Measurements from ENCODE around the gene SLC16A11. TPM values are rescaled to one million over a fixed set of nuclear protein-coding genes. Genes with fewer than 3 reads are reported as not detected.
"Not testable (repeated sequence)": the region's sequence is repeated elsewhere in the genome, so short reads cannot be mapped to it uniquely, and the experiment has no call there.

Gene SLC16A11
- polyA plus RNA-seq, 2 donors, result 1.9 to 2.3 TPM

- peak overlapping the region in 1 of 2 donors; percentile 35 for H3K27ac ChIP-seq (ENCODE audit: low read depth in 2 of 2, low read length in 1 of 2)
- H3K36me3 ChIP-seq (ENCODE audit: control insufficient read depth in 2 of 2, insufficient read depth in 2 of 2, low read length in 1 of 2), result peaks cover 8 to 32% of the 10 kb centered on the region in 2 donors
- 72 to 73% methylated on average over 10 of the region's 10 CpGs for WGBS, 2 donors
These were observed 42.5 kb downstream of the SLC16A11 start for GRCh38 chr17:7001318-7001961.

GRCh38 chr17:6998855-6999508 is 44.9 kb downstream of the SLC16A11 start:
- 74 to 77% methylated on average over 11 of the region's 11 CpGs for WGBS, 2 donors
- H3K27me3 ChIP-seq (ENCODE audit: control insufficient read depth in 1 of 2, insufficient read depth in 2 of 2, low read length in 2 of 2), result no peaks in the 10 kb centered on the region
- no peak overlapping the region for H3K4me3 ChIP-seq (ENCODE audit: low read depth in 1 of 2, low read length in 2 of 2)
- no peak overlapping the region for H3K27ac ChIP-seq (ENCODE audit: low read depth in 2 of 2, low read length in 1 of 2)
- peaks cover 0 to 9% of the 10 kb centered on the region in 2 donors for H3K4me1 ChIP-seq (ENCODE audit: control insufficient read depth in 2 of 2, insufficient read depth in 2 of 2, low read length in 1 of 2)
- peaks cover 0 to 4% of the 10 kb centered on the region in 2 donors for H3K9me3 ChIP-seq (ENCODE audit: control insufficient read depth in 2 of 2, insufficient read depth in 1 of 2, low read depth in 1 of 2, low read length in 1 of 2)
- peaks cover 8 to 36% of the 10 kb centered on the region in 2 donors for H3K36me3 ChIP-seq (ENCODE audit: control insufficient read depth in 2 of 2, insufficient read depth in 2 of 2, low read length in 1 of 2)

More at GRCh38 chr17:7001318-7001961, 42.5 kb downstream of the SLC16A11 start:
- Histone ChIP-seq H3K27me3 (ENCODE audit: control insufficient read depth in 1 of 2, insufficient read depth in 2 of 2, low read length in 2 of 2) (no peaks in the 10 kb centered on the region), H3K9me3 (ENCODE audit: control insufficient read depth in 2 of 2, insufficient read depth in 1 of 2, low read depth in 1 of 2, low read length in 1 of 2) (peaks cover 0 to 4% of the 10 kb centered on the region in 2 donors), H3K4me3 (ENCODE audit: low read depth in 1 of 2, low read length in 2 of 2) (no peak overlapping the region), H3K4me1 (ENCODE audit: control insufficient read depth in 2 of 2, insufficient read depth in 2 of 2, low read length in 1 of 2) (peaks cover 0 to 8% of the 10 kb centered on the region in 2 donors)

GRCh38 chr17:6997171-6997570 is 46.7 kb downstream of the SLC16A11 start:
- WGBS, 2 donors, result 84 to 85% methylated on average over 8 of the region's 8 CpGs
- H3K36me3 ChIP-seq (ENCODE audit: control insufficient read depth in 2 of 2, insufficient read depth in 2 of 2, low read length in 1 of 2), result peaks cover 4 to 31% of the 10 kb centered on the region in 2 donors

GRCh38 chr17:6996256-6997011 is 47.5 kb downstream of the SLC16A11 start:
- H3K27me3 ChIP-seq (ENCODE audit: control insufficient read depth in 1 of 2, insufficient read depth in 2 of 2, low read length in 2 of 2), result no peaks in the 10 kb centered on the region
- H3K4me3 ChIP-seq (ENCODE audit: low read depth in 1 of 2, low read length in 2 of 2), result peak overlapping the region; percentile 60 to 71
- peaks cover 0 to 9% of the 10 kb centered on the region in 2 donors for H3K4me1 ChIP-seq (ENCODE audit: control insufficient read depth in 2 of 2, insufficient read depth in 2 of 2, low read length in 1 of 2)
- peaks cover 3 to 27% of the 10 kb centered on the region in 2 donors for H3K36me3 ChIP-seq (ENCODE audit: control insufficient read depth in 2 of 2, insufficient read depth in 2 of 2, low read length in 1 of 2)
- WGBS, 2 donors, result 59 to 68% methylated on average over 50 to 58 of the region's 58 CpGs
- H3K9me3 ChIP-seq (ENCODE audit: control insufficient read depth in 2 of 2, insufficient read depth in 1 of 2, low read depth in 1 of 2, low read length in 1 of 2), result peaks cover 0 to 4% of the 10 kb centered on the region in 2 donors
- H3K27ac ChIP-seq (ENCODE audit: low read depth in 2 of 2, low read length in 1 of 2), result peak overlapping the region in 1 of 2 donors; percentile 41

More at GRCh38 chr17:6997171-6997570, 46.7 kb downstream of the SLC16A11 start:
- Histone ChIP-seq H3K4me3 (ENCODE audit: low read depth in 1 of 2, low read length in 2 of 2) (peak overlapping the region; percentile 60 to 71), H3K9me3 (ENCODE audit: control insufficient read depth in 2 of 2, insufficient read depth in 1 of 2, low read depth in 1 of 2, low read length in 1 of 2) (peaks cover 0 to 4% of the 10 kb centered on the region in 2 donors), H3K4me1 (ENCODE audit: control insufficient read depth in 2 of 2, insufficient read depth in 2 of 2, low read length in 1 of 2) (peaks cover 0 to 9% of the 10 kb centered on the region in 2 donors), H3K27ac (ENCODE audit: low read depth in 2 of 2, low read length in 1 of 2) (no peak overlapping the region), H3K27me3 (ENCODE audit: control insufficient read depth in 1 of 2, insufficient read depth in 2 of 2, low read length in 2 of 2) (no peaks in the 10 kb centered on the region)

- Histone ChIP-seq H3K4me1 (ENCODE audit: control insufficient read depth in 2 of 2, insufficient read depth in 2 of 2, low read length in 1 of 2) (peaks cover 0 to 7% of the 10 kb centered on the region in 2 donors), H3K27ac (ENCODE audit: low read depth in 2 of 2, low read length in 1 of 2) (peak within 1 kb of the TSS; percentile 21 to 78), H3K9me3 (ENCODE audit: control insufficient read depth in 2 of 2, insufficient read depth in 1 of 2, low read depth in 1 of 2, low read length in 1 of 2) (peaks cover 0 to 4% of the 10 kb centered on the region in 2 donors), H3K4me3 (ENCODE audit: low read depth in 1 of 2, low read length in 2 of 2) (peak within 1 kb of the TSS; percentile 60 to 71), H3K27me3 (ENCODE audit: control insufficient read depth in 1 of 2, insufficient read depth in 2 of 2, low read length in 2 of 2) (no peaks in the 10 kb centered on the region), H3K36me3 (ENCODE audit: control insufficient read depth in 2 of 2, insufficient read depth in 2 of 2, low read length in 1 of 2) (peaks cover 0 to 24% of the 10 kb centered on the region in 2 donors)
- 15 to 25% methylated on average over 62 to 64 of the region's 64 CpGs for WGBS, 2 donors
These were observed 48.2 kb downstream of the SLC16A11 start, which contains the start of gene ALOX12 for GRCh38 chr17:6995500-6996255. TSS of gene ALOX12 (plus strand) at chr17:6996049. CDS start at chr17:6996118, 69 bp downstream.

GRCh38 chr17:6994666-6995256 is 49.1 kb downstream of the SLC16A11 start:
- WGBS, 2 donors, result 81 to 84% methylated on average over 9 of the region's 9 CpGs
- H3K27me3 ChIP-seq (ENCODE audit: control insufficient read depth in 1 of 2, insufficient read depth in 2 of 2, low read length in 2 of 2), result no peaks in the 10 kb centered on the region

GRCh38 chr17:6994118-6994598 is 49.7 kb downstream of the SLC16A11 start:
- no peaks in the 10 kb centered on the region for H3K27me3 ChIP-seq (ENCODE audit: control insufficient read depth in 1 of 2, insufficient read depth in 2 of 2, low read length in 2 of 2)
- WGBS, 2 donors, result 91 to 92% methylated on average over 10 of the region's 10 CpGs
- H3K4me1 ChIP-seq (ENCODE audit: control insufficient read depth in 2 of 2, insufficient read depth in 2 of 2, low read length in 1 of 2), result peaks cover 0 to 7% of the 10 kb centered on the region in 2 donors

More at GRCh38 chr17:6994666-6995256, 49.1 kb downstream of the SLC16A11 start:
- H3K4me1 ChIP-seq (ENCODE audit: control insufficient read depth in 2 of 2, insufficient read depth in 2 of 2, low read length in 1 of 2), result peaks cover 0 to 7% of the 10 kb centered on the region in 2 donors
- H3K36me3 ChIP-seq (ENCODE audit: control insufficient read depth in 2 of 2, insufficient read depth in 2 of 2, low read length in 1 of 2), result peaks cover 0 to 21% of the 10 kb centered on the region in 2 donors
- H3K4me3 ChIP-seq (ENCODE audit: low read depth in 1 of 2, low read length in 2 of 2), result peak overlapping the region; percentile 60 to 71
- peaks cover 0 to 4% of the 10 kb centered on the region in 2 donors for H3K9me3 ChIP-seq (ENCODE audit: control insufficient read depth in 2 of 2, insufficient read depth in 1 of 2, low read depth in 1 of 2, low read length in 1 of 2)
- peak overlapping the region in 1 of 2 donors; percentile 78 for H3K27ac ChIP-seq (ENCODE audit: low read depth in 2 of 2, low read length in 1 of 2)

GRCh38 chr17:6993613-6994056 is 50.3 kb downstream of the SLC16A11 start:
- not testable (repeated sequence) for H3K4me1 ChIP-seq (ENCODE audit: control insufficient read depth in 2 of 2, insufficient read depth in 2 of 2, low read length in 1 of 2); H3K27ac ChIP-seq (ENCODE audit: low read depth in 2 of 2, low read length in 1 of 2); H3K4me3 ChIP-seq (ENCODE audit: low read depth in 1 of 2, low read length in 2 of 2); H3K27me3 ChIP-seq (ENCODE audit: control insufficient read depth in 1 of 2, insufficient read depth in 2 of 2, low read length in 2 of 2); H3K9me3 ChIP-seq (ENCODE audit: control insufficient read depth in 2 of 2, insufficient read depth in 1 of 2, low read depth in 1 of 2, low read length in 1 of 2)
- WGBS, 2 donors, result 80 to 82% methylated on average over 5 of the region's 5 CpGs
- H3K36me3 ChIP-seq (ENCODE audit: control insufficient read depth in 2 of 2, insufficient read depth in 2 of 2, low read length in 1 of 2), result peaks cover 0 to 10% of the 10 kb centered on the region in 2 donors

More at GRCh38 chr17:6994118-6994598, 49.7 kb downstream of the SLC16A11 start:
- Histone ChIP-seq H3K4me3 (ENCODE audit: low read depth in 1 of 2, low read length in 2 of 2) (no peak overlapping the region), H3K27ac (ENCODE audit: low read depth in 2 of 2, low read length in 1 of 2) (no peak overlapping the region), H3K36me3 (ENCODE audit: control insufficient read depth in 2 of 2, insufficient read depth in 2 of 2, low read length in 1 of 2) (peaks cover 0 to 16% of the 10 kb centered on the region in 2 donors), H3K9me3 (ENCODE audit: control insufficient read depth in 2 of 2, insufficient read depth in 1 of 2, low read depth in 1 of 2, low read length in 1 of 2) (peaks cover 0 to 4% of the 10 kb centered on the region in 2 donors)
